Measurements from ENCODE around the gene SLC1A5.

- TF ChIP-seq POLR2A (IDR thresholded peaks at IDR 0.05; ENCODE audit: low read length) (no peak), CTCF (IDR thresholded peaks at IDR 0.05) (no peak), REST (IDR thresholded peaks at IDR 0.05) (no peak), EP300 (IDR thresholded peaks at IDR 0.05) (no peak), E2F6 (IDR thresholded peaks at IDR 0.05; ENCODE audit: borderline replicate concordance, low read depth) (no peak), SMC3 (IDR thresholded peaks at IDR 0.05) (no peak), SREBF2 (IDR thresholded peaks at IDR 0.05) (no peak), RCOR1 (IDR thresholded peaks at IDR 0.05; ENCODE audit: low read depth, low read length) (no peak), BHLHE40 (IDR thresholded peaks at IDR 0.05; ENCODE audit: low read depth, low read length) (no peak), ZC3H11A (IDR thresholded peaks at IDR 0.05) (peak; percentile 3; the same call in 1 of the 2 replicates)
These were observed 25.5 kb upstream of the SLC1A5 start for GRCh38 chr19:46813839-46814358.

Data from A549 (cell line).